IPS DF 6.9 (cell line): ENCODE data around the gene SESTD1.

Source experiments
- DNase-seq: peaks from one replicate; pipeline ENCODE4 v3.0.0-alpha.2; 2013; ENCODE audit warnings: low read depth, low spot score
- H3K27ac ChIP-seq: one replicate; pipeline ENCODE4 v1.5.1; 2013; ENCODE audit warnings: low read length, control low read depth
- H3K27me3 ChIP-seq: 2 replicates; pipeline ENCODE4 v1.6.1; 2013; ENCODE audit warnings: mild to moderate bottlenecking, low read length; ENCODE audit not compliant: control insufficient read depth, insufficient read depth
- H3K36me3 ChIP-seq: 2 replicates; pipeline ENCODE4 v1.6.1; 2013; ENCODE audit warnings: low read length; ENCODE audit not compliant: control insufficient read depth, insufficient read depth
- H3K4me1 ChIP-seq: 2 replicates; pipeline ENCODE4 v1.6.1; 2013; ENCODE audit warnings: low read length; ENCODE audit not compliant: control insufficient read depth, insufficient read depth
- H3K4me3 ChIP-seq: 2 replicates; pipeline ENCODE4 v1.5.1; 2013; ENCODE audit warnings: mild to moderate bottlenecking, low read length
- H3K9me3 ChIP-seq: 2 replicates; pipeline ENCODE4 v1.6.1; 2013; ENCODE audit warnings: low read length, inconsistent platforms; ENCODE audit not compliant: control insufficient read depth, insufficient read depth
- WGBS: extraction: QIAGEN DNeasy Blood & Tissue Kit; methylation state at CpG from one replicate; pipeline ENCODE4 v1.1.7; 2013; ENCODE audit warnings: mixed read lengths, missing lambda C conversion rate; ENCODE audit not compliant: insufficient read length, insufficient coverage; 5-methylcytosine and 5-hydroxymethylcytosine counted together

Gene SESTD1

GRCh38 chr2:179186126-179186525 is 78.5 kb downstream of the SESTD1 start:
- Histone ChIP-seq H3K27ac (no peak overlapping the region), H3K36me3 (no peaks in the 10 kb centered on the region), H3K27me3 (no peaks in the 10 kb centered on the region), H3K9me3 (no peaks in the 10 kb centered on the region), H3K4me1 (no peaks in the 10 kb centered on the region), H3K4me3 (no peak overlapping the region)
- no peak for DNase-seq
- WGBS: no CpG with 5 or more reads among the region's 1 CpG

DNA sequence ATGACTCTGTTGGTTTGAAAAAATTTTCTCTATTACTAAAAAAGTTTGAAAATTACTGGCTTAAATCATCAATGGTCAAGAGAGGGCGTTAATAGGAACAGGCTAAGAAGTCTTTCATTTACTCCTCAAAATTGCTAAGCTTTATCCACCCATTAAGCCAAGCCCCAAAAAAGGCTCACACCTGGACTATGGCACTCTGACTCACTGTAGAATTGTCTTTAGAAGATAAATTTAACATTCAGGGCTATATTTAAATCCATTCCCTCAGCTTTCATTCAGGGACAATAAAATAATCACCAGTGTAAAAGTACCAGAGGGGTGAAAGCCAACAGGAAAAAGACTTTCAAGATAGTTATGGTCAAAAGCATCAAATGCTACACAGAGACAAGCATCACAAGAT is 80.0 kb downstream of the SESTD1 start:
- Histone ChIP-seq H3K4me1 (no peaks in the 10 kb centered on the region), H3K27ac (no peak overlapping the region), H3K9me3 (no peaks in the 10 kb centered on the region), H3K36me3 (no peaks in the 10 kb centered on the region), H3K4me3 (no peak overlapping the region), H3K27me3 (no peaks in the 10 kb centered on the region)
- DNase-seq: no peak
- WGBS: no CpG with 5 or more reads among the region's 1 CpG

DNA sequence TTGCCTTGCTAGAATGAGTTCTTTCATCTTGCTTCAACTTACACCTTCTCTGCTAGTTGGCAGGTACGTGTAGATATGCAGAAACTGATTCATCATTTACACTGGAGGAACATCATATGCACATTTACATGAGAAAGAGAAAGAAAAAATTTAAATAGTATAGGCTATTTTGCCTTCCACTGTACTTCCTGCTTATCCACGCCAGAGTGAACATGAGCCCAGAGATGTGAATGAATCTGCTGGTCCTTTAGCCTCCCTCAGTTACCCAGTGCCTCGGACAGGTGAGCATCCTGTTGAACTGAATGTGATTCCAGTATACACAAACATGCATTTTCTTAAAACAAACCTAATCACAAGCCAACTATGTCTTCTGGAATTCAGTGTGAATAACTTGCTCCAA is 83.6 kb downstream of the SESTD1 start:
- Histone ChIP-seq H3K27me3 (no peaks in the 10 kb centered on the region), H3K36me3 (no peaks in the 10 kb centered on the region), H3K9me3 (no peaks in the 10 kb centered on the region), H3K27ac (no peak overlapping the region), H3K4me3 (no peak overlapping the region), H3K4me1 (peaks cover 2% of the 10 kb centered on the region; the same call in 1 of the 2 replicates)
- no peak for DNase-seq
- no CpG with 5 or more reads among the region's 3 CpGs for WGBS

- Histone ChIP-seq H3K4me1 (peaks cover 2% of the 10 kb centered on the region; the same call in 1 of the 2 replicates), H3K9me3 (no peaks in the 10 kb centered on the region), H3K27me3 (no peaks in the 10 kb centered on the region), H3K27ac (no peak overlapping the region), H3K4me3 (no peak overlapping the region), H3K36me3 (no peaks in the 10 kb centered on the region)
- whole genome bisulfite sequencing: no CpG with 5 or more reads among the region's 2 CpGs
- no peak for DNase-seq
Observed at GRCh38 chr2:179180242-179180641, 84.4 kb downstream of the SESTD1 start.

DNA sequence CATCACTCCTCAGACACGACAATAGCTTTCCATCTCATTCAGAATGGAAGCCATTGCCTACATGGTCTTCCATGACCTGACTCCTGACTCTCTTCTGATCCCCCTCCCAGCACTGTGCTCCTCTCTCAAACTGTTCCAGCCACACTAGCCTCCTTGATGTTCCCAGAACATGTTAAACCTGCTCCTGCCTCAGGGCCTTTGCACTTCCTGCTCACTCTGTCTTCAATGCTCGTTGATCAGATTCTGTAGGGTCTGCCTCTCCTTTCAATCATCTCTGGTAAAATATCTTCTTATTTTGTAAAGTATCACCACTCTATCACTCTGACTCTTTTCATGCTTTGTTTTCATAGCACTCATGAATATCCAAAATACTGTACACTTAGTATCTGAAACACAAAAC is 84.9 kb downstream of the SESTD1 start:
- no CpG with 5 or more reads among the region's 2 CpGs for WGBS
- Histone ChIP-seq H3K27ac (no peak overlapping the region), H3K27me3 (no peaks in the 10 kb centered on the region), H3K36me3 (no peaks in the 10 kb centered on the region), H3K9me3 (no peaks in the 10 kb centered on the region), H3K4me3 (no peak overlapping the region), H3K4me1 (peaks cover 2% of the 10 kb centered on the region; the same call in 1 of the 2 replicates)
- DNase-seq: no peak

- Histone ChIP-seq H3K4me1 (peaks cover 2% of the 10 kb centered on the region; the same call in 1 of the 2 replicates), H3K27me3 (no peaks in the 10 kb centered on the region), H3K4me3 (no peak overlapping the region), H3K9me3 (no peaks in the 10 kb centered on the region), H3K36me3 (no peaks in the 10 kb centered on the region), H3K27ac (no peak overlapping the region)
- DNase-seq: no peak
- WGBS: no CpG with 5 or more reads among the region's 1 CpG
Observed at GRCh38 chr2:179177694-179178093, 86.9 kb downstream of the SESTD1 start.

GRCh38 chr2:179174240-179174639 is 90.4 kb downstream of the SESTD1 start:
- DNase-seq: no peak
- Histone ChIP-seq H3K4me1 (peaks cover 2% of the 10 kb centered on the region; the same call in 1 of the 2 replicates), H3K9me3 (no peaks in the 10 kb centered on the region), H3K36me3 (no peaks in the 10 kb centered on the region), H3K4me3 (no peak overlapping the region), H3K27ac (no peak overlapping the region), H3K27me3 (no peaks in the 10 kb centered on the region)
- WGBS: no CpG with 5 or more reads among the region's 1 CpG

GRCh38 chr2:179172894-179173293 is 91.7 kb downstream of the SESTD1 start:
- Histone ChIP-seq H3K9me3 (no peaks in the 10 kb centered on the region), H3K4me3 (no peak overlapping the region), H3K27me3 (no peaks in the 10 kb centered on the region), H3K4me1 (no peaks in the 10 kb centered on the region; the same call in 1 of the 2 replicates), H3K36me3 (no peaks in the 10 kb centered on the region), H3K27ac (no peak overlapping the region)
- WGBS: no CpG with 5 or more reads among the region's 2 CpGs
- DNase-seq: no peak

- no peaks in the 10 kb centered on the region for H3K4me1 ChIP-seq
- H3K36me3 ChIP-seq: no peaks in the 10 kb centered on the region; the same call in 1 of the 2 replicates
- no peak overlapping the region for H3K27ac ChIP-seq
- no peak for DNase-seq
- 100% methylated on average over 1 of the region's 1 CpG for WGBS
- H3K27me3 ChIP-seq: no peaks in the 10 kb centered on the region
- H3K4me3 ChIP-seq: no peak overlapping the region
- H3K9me3 ChIP-seq: no peaks in the 10 kb centered on the region
Observed at GRCh38 chr2:179171371-179171770, 93.3 kb downstream of the SESTD1 start.

- Histone ChIP-seq H3K4me1 (no peaks in the 10 kb centered on the region), H3K36me3 (no peaks in the 10 kb centered on the region; the same call in 1 of the 2 replicates), H3K4me3 (no peak overlapping the region), H3K27me3 (no peaks in the 10 kb centered on the region), H3K27ac (no peak overlapping the region), H3K9me3 (no peaks in the 10 kb centered on the region)
- no peak for DNase-seq
- WGBS: no CpG with 5 or more reads among the region's 1 CpG
Observed at GRCh38 chr2:179170901-179171300, 93.7 kb downstream of the SESTD1 start.

GRCh38 chr2:179165356-179166000 is 99.2 kb downstream of the SESTD1 start:
- no CpG with 5 or more reads among the region's 3 CpGs for WGBS
- Histone ChIP-seq H3K4me1 (no peaks in the 10 kb centered on the region), H3K9me3 (no peaks in the 10 kb centered on the region), H3K27ac (no peak overlapping the region), H3K36me3 (no peaks in the 10 kb centered on the region; the same call in 1 of the 2 replicates), H3K4me3 (no peak overlapping the region), H3K27me3 (no peaks in the 10 kb centered on the region)
- DNase-seq: no peak
